LNCaP clone FGC (cell line): Measurements from ENCODE around the gene SAXO1.
A peak's percentile ranks its signal among the peaks of the same experiment; 100 is the strongest.
"Not testable (repeated sequence)": the region's sequence is repeated elsewhere in the genome, so short reads cannot be mapped to it uniquely, and the experiment has no call there.

Experiments used
- DNase-seq: peaks from one replicate; pipeline ENCODE4 v3.0.0-alpha.2; 2011; ENCODE audit warnings: low read depth
- H3K4me3 ChIP-seq: 2 replicates; pipeline ENCODE4 v1.5.1; 2011; ENCODE audit warnings: mild to moderate bottlenecking, low read depth, low read length, control low read depth
- TF ChIP-seq, protein P1 (sequence below): IDR thresholded peaks from 2 replicates; pipeline ENCODE4 v1.5.1; 2012; ENCODE audit warnings: mild to moderate bottlenecking; ENCODE audit not compliant: control insufficient read depth, insufficient read depth; ENCODE audit errors: extremely low read depth

SAXO1 gene

DNA sequence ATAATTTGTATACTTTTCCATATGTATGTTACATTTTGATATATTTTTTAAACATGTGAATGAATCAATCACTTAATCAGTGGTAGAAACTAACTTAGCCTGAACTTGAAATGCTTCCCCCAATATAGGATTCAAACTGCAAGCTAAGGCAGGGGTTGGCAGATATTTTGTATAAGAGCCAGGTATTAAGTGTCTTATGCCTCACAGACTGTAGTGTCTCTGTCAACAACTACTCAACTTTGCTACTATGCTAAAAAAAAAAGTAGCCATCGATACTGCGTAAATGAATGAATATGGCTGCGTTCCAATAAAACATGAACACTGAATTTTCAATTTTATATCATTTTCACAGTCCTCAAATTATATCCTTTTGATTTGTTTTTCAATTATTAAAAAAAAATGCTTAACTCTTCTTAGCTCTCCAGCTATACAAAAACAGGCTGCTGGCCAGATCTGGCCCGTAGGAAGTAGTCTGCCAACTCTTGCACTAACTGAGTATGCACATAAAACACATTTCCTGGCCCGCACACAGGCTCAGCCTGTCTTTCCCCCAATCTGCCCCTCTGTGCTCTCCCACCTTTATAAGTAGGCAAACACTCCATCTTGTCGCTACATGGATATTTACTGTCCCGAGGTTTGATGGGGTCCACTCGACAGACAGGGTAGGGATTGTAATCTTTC, 91.8 kb downstream of the SAXO1 start:
- TF ChIP-seq, protein P1, sequence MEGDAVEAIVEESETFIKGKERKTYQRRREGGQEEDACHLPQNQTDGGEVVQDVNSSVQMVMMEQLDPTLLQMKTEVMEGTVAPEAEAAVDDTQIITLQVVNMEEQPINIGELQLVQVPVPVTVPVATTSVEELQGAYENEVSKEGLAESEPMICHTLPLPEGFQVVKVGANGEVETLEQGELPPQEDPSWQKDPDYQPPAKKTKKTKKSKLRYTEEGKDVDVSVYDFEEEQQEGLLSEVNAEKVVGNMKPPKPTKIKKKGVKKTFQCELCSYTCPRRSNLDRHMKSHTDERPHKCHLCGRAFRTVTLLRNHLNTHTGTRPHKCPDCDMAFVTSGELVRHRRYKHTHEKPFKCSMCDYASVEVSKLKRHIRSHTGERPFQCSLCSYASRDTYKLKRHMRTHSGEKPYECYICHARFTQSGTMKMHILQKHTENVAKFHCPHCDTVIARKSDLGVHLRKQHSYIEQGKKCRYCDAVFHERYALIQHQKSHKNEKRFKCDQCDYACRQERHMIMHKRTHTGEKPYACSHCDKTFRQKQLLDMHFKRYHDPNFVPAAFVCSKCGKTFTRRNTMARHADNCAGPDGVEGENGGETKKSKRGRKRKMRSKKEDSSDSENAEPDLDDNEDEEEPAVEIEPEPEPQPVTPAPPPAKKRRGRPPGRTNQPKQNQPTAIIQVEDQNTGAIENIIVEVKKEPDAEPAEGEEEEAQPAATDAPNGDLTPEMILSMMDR, result no peak
- DNase-seq, result peak; percentile 7
- no peak overlapping the region for H3K4me3 ChIP-seq

DNA sequence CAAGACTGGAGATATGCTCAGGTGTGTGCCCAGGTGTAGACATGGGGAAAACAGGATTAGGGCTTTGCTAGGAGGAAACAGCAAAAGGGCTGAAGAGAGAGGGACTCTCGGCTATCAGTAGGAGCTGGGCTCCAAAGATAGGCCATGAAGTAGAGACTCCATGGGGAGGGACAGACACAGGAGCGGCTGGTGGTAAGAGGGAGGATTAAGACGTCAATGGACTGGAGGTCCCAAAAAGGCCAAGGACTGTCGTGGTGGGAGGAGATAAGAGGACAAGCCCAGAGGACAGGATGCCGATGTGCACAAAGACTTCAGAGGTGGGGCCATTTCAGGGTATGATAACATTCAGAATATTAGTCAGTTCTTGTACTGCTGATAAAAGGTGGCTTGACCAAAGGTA, 93.1 kb downstream of the SAXO1 start:
- TF ChIP-seq, protein P1, result no peak
- H3K4me3 ChIP-seq, result no peak overlapping the region
- no peak for DNase-seq

DNA sequence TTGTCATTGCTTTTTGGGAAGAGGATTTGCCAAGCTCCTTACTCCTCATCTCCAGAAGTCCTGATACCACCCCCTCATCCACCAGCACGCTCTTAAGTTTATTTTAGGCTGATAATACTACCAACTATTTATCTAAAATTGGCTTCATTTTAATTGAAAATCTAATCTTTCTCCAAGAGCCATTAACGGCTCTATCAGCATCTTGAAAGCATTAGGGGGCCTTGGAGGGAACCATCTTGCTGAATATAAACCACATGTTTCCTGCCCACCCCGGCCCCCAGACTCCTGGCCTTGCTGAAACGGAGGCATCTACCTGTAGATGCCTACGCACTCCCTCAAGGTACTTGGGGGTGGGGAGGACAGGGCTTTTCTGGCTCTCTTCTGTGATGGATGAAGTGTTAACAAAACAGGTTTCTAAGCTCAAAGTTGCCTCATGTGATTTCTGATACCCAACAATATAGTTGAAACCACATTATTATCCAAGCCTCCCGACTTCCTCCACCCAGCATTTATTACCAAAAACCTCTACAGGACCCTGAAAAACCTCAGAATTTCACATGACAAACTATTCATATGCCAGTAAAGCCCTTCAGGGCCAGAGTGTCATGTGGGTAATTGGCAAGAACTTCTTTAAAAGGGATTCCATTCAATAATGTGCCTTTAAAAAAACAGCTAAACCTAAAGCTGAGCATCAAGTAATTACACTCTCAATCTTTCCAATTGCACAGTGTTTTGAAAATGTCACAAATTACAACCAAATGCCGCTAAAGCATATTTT, 96.7 kb downstream of the SAXO1 start:
- H3K4me3 ChIP-seq, result no peak overlapping the region
- no peak for DNase-seq
- TF ChIP-seq, protein P1, result no peak

DNA sequence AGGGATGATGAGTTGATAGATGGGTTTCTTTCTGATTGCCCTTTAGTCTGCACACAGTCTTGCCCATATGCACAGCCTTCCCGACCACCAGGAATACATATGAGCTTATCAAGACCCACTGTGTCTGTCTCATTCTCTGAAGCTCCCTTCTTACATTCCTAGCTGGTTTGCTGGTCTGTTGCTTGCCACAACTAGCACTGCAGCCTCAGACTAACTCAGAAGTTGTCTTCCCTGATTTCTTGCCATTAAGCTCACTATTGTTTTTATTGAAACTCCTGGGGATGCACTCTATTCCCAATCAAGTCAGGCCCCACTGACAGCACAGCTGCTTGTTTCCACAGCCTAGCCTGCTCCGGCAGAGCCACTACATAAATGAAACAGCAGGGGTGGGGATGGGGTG, 97.5 kb downstream of the SAXO1 start:
- TF ChIP-seq, protein P1, result no peak
- no peak overlapping the region for H3K4me3 ChIP-seq
- DNase-seq, result no peak

DNA sequence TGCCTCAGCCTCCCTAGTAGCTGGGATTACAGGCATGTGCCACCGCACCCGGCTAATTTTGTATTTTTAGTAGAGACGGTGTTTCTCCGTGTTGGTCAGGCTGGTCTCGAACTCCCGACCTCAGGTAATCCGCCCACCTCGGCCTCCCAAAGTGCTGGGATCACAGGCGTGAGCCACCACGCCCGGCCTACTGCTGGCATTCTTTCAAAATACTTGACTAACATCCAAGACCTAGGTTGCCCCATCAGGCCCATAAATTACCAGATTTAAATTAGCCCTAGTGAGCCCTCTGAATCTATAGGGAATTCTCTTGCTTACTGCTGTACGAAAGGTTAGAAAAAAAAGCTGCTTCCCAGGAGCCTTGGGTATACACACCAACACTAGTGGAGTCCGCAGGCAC, 102.4 kb downstream of the SAXO1 start:
- not testable (repeated sequence) for H3K4me3 ChIP-seq, DNase-seq

DNA sequence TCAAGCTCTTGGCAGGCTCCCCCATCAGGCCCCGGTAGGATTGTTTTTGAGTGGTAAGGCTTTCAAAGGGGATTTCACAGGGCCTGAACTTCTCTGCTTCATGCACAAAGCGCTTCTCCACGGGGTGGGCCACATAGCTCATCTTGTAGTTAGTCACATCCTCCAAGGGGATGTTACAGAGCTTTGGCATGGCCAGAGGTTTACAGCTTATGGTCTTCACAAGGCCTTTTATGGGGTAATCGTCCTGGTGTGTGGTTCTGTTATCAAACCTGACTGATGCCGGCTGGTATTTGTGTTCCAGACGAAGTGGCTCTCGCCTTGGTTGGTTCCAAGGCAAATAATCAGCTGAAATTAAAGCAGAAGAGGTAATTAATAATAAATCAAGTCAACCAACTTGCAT, 104.3 kb downstream of the SAXO1 start:
- TF ChIP-seq, protein P1, result no peak

DNA sequence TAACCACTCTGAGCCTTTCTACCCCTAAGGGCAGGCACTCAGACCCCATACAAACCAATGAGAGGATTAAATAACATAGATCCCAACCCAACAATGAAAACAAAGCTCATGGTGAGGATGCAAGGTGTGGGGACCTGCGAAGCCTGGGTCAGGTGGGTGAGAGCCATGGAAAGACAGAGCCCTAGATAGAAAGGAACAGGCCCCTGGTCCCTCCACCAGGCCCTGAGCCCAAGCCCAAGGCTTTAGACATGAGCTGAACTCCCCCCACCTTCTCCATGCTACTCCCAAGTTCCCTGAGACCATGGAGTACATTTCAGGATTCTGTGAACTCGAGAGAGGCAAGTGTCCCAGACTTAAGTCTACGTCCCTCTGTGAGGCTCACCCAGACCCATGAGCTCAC, 106.5 kb downstream of the SAXO1 start:
- DNase-seq, result no peak

More for the DNA sequence above, 104.3 kb downstream of the SAXO1 start:
- no peak overlapping the region for H3K4me3 ChIP-seq
- no peak for DNase-seq

More for the DNA sequence above, 106.5 kb downstream of the SAXO1 start:
- H3K4me3 ChIP-seq, result no peak overlapping the region
- TF ChIP-seq, protein P1, result no peak
